GM18870 (cell line): Measurements from ENCODE around the gene ARMC9.

Experiments used
- ATAC-seq: cut with Tn5 transposase; IDR thresholded peaks from one replicate; pipeline ENCODE4 v1.9.1; 2021; ENCODE audit warnings: moderate library complexity; ENCODE audit not compliant: unreplicated experiment

Gene ARMC9

DNA sequence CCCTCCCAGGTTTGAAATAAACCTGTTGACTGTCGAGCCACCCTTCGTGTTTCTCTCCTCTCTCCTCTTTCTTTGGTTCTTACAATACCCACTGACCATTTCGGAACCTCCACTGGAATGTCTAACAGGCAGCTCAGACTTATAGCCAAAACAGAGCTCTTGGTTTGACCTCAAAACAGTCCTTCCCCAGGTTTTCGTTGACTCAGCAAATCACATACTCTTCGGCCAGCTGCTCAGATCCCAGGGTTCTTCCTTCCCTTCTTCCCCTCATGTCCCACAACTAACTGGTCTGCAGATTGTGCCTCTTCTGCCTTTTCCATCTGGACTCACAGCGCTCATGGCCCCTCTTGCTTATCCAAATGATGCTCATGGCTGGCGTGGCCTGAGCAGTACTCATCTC, 4.7 kb downstream of the ARMC9 start:
- ATAC-seq = no peak

DNA sequence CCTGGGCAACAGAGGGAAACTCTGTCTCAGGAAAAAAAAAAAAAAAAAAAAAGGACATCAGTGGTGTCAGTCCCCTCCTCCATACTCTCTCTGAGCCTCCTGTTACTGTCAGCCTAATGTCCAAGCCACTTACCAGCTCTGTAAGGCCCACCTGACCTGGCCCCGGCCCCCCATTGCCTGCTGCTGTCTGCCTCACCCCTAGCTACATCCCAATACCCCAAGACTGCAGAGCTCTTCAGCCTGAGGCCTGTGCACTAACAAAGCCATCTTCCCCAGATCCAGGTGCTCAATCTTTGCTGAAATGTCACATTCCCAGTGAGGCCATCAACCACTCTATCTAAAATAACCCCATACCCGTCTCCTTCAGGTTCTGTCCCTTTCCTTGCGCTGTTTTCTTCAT, 5.7 kb downstream of the ARMC9 start:
- no peak for ATAC-seq

DNA sequence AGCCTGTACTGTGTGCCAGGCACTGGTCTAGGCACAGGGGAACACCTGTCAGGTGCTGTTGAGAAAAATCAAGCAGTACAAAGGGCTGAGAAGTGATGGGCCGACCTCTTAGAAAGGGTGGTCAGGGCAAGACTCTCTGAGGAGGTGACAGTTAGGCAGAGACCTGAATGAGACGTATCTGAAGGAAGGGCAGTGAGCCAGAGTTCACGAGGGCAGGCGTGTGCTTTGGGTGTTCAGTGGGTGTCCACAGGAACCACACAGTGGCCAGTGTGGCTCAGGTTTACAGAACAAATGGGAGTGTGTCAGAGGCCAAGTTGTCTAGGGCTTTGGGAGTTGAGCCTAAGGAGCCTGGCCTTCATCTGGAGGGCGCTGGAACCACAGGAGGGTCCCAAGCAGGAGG, 6.2 kb downstream of the ARMC9 start:
- no peak for ATAC-seq

- no peak for ATAC-seq
Observed at GRCh38 chr2:231207734-231208133, 9.3 kb downstream of the ARMC9 start.

DNA sequence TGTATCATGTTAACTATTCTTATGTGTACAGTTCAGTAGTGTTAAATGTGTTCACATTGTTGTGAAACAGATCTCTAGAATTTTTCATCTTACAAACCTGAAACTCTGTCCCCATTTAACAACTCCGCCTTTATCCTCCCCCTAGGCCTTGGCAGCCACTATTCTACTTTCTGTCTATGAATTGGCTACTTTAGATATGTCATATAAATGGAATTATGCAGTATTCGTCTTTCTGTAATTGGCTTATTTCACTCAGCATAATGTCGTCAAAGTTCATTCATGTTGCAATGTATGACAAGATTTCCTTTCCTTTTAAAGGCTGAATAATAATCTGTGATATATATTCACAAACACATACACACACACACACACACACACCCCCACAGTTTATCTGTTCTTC, 12.4 kb downstream of the ARMC9 start:
- ATAC-seq = no peak

DNA sequence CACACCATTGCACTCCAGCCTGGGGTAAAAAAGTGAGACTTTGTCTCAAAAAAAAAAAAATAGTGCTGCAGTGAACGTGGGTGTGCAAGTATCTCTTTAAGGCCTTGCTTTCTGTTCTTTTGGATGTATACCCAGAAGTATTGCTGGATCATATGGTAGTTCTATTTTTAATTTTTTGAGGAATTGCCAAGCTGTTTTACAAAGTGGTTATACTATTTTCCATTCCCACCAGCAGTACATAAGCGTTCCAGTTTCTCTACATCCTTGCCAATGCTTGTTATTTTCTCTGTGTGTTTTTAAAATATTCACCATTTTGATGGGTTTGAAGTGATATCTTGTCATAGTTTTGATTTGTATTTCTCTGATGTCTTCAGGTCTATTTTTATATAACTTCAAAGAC, 13.1 kb downstream of the ARMC9 start:
- no peak for ATAC-seq

- ATAC-seq = no peak
Observed at GRCh38 chr2:231212329-231212845, 14.0 kb downstream of the ARMC9 start.

GRCh38 chr2:231213931-231214642, 15.7 kb downstream of the ARMC9 start:
- ATAC-seq = no peak

DNA sequence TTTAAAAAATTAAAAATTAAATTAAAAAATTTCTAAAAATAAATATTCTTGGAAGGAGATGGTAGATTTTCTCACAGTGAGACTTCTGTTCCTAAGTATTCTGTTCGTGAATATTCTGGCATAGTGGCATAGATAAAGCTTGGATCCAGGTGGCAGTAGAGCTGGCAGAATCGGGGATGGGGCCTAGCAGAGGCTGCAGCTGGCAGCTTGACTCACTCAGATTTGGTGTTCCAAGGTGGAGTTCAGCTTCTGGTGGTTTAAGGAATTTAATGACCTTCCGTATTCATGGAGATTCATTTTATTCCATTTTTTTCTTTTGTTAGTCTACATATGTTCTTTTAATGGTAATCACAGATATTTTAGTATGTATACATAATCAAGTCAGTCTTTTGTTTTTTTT, 19.9 kb downstream of the ARMC9 start:
- ATAC-seq = no peak

- ATAC-seq = no peak
Observed at GRCh38 chr2:231219289-231219688, 20.9 kb downstream of the ARMC9 start.

GRCh38 chr2:231221761-231222160, 23.3 kb downstream of the ARMC9 start:
- ATAC-seq = no peak

DNA sequence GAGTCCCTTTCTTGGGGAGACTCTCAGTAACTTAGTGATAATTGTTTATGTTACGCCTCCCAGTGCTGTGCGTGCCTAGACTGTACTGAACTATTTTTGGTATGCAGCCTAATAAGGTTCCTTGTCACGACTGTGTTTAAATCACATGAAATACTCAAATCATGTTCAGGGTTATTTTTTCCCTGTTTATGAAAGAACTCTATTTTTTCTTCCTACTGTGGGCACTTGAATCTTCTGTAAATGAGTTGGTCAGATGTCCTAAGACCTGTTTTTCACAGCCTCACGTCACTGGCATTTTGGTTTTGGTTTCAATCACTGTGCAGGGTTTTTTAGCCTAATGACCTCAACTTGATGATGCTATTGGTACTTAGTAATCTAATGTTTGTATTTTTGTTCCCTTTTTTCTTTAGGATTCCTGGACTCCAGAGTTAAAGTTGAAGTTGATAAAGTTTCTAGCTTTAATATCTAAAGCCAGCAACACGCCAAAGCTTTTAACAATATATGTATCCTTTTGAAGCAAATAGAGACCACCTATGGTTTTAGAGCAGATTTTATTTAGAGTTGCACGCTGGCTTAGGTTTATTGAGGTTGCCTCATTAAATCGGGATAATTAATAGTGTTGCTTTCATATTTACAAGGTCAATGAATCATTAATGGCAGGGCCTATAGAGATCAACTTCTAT, 24.0 kb downstream of the ARMC9 start:
- peak; percentile 78 for ATAC-seq

DNA sequence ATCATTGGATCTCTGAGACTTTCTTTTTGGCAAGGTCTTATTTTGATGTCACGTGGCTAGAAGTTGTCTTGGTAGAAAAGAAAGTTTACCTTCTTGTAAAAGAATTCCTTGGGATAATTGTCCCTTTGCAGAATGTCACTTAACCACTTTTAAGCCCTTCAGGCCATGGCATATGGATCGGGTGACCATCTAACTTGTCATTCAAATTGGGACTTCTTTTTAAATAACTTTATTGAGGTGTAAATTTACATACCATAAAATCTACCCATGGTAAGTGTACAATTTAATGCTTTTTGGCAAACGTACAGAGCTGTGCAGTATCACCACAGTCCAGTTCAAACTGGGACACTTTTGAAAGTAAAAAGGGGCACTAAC, 24.6 kb downstream of the ARMC9 start:
- ATAC-seq = no peak

DNA sequence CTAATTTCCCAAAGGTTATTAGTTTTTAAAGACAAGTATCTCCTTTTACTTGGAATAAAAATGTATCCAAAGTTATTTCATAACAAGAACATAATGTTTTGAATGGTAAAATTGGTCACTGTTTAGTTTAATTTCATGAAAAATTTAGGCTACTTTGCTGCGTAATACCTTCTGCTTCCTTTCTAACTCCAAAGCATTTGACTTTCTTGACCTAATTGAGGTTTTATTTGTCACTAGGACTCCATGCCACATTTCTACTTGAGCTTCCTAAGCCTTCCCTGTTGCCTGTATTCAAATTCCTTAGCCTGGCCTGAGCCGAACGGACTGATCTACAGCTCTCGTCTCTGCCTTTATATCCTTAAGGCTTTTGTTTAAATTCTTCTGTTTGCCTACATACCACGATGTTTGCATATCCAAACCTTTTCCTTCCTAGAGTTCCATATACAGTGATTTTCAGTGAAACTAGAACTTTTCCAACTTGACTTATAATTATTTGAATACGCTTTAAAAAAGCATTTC, 25.1 kb downstream of the ARMC9 start:
- ATAC-seq = no peak

- ATAC-seq = peak; percentile 55
Observed at GRCh38 chr2:231227310-231228162, 29.1 kb downstream of the ARMC9 start.

DNA sequence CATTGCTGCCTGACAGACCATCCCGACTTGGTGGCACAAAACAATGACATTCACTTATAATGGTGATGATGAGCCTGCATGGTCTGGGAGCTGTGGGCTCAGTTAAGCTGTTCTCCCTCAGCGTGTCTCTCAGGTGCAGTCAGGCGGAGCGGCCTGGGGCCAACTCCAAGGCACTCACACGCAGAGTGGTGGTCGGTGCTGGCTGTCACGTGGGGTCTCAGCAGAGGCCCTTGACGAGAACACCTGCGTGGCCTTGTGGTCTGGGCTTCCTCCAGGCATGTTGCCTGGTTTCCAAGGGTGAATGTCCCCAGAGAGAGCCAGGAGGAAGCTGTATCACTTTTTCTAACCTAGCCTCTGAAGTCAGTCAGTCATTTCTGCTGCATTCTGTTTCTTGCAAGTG, 29.8 kb downstream of the ARMC9 start:
- ATAC-seq = peak; percentile 59

- ATAC-seq = no peak
Observed at GRCh38 chr2:231228974-231229529, 30.6 kb downstream of the ARMC9 start.

DNA sequence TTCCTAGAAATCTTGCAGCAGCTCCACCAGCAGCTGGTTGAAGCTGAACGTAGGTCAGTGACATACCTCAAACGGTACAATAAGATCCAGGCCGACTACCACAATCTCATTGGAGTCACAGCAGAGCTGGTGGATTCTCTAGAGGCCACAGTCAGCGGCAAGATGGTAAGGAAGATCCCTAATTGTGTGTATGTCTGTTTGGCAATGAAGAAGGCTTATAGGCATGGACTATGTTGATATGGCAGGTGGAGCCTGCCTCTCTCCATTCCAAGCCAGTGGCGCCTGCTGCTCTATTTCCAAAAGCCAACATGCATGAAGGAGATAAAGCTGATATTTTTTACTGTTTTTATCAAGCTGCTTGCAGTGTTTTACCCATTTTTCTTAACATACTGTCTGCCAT, 36.8 kb downstream of the ARMC9 start:
- no peak for ATAC-seq

- no peak for ATAC-seq
Observed at GRCh38 chr2:231238689-231239088, 40.3 kb downstream of the ARMC9 start.

DNA sequence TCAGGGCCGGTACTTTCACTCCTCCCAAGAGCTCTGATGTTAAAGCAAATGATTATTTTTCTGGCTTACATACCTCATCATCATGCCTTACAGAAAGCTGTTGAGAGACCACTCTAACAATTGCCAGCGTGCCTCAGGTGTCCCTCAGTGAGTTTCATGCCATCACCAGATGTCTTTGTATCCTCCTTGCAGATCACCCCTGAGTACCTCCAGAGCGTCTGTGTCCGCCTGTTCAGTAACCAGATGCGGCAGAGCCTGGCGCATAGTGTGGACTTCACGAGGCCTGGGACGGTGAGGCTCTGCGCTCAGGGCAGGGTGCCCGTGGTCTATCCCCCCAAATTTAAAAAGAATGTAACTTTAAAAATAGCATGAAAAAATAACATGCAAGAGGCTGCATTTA, 41.3 kb downstream of the ARMC9 start:
- no peak for ATAC-seq
